H9 (cell line): ENCODE measurements around the gene LRRC8C. TPM values are rescaled to one million over a fixed set of nuclear protein-coding genes. Genes with fewer than 3 reads are reported as not detected.

Experiments
- DNase-seq: peaks from one replicate; pipeline ENCODE4 v3.0.0-alpha.2; 2017
- H2AFZ ChIP-seq: one replicate; pipeline ENCODE4 v1.6.1; 2013; ENCODE audit warnings: mild to moderate bottlenecking, low read length, control low read depth, moderate library complexity
- H2AK5ac ChIP-seq: 2 replicates; pipeline ENCODE4 v1.6.1; 2013; ENCODE audit warnings: low read length, control low read depth, mixed read lengths; ENCODE audit not compliant: insufficient read length
- H2BK120ac ChIP-seq: one replicate; pipeline ENCODE4 v1.6.1; 2013; ENCODE audit warnings: low read depth, mild to moderate bottlenecking, low read length, control low read depth, inconsistent platforms; ENCODE audit not compliant: poor library complexity, severe bottlenecking
- H2BK12ac ChIP-seq: 2 replicates; pipeline ENCODE4 v1.6.1; 2013; ENCODE audit warnings: low read length, control low read depth, mixed read lengths, low read depth; ENCODE audit not compliant: insufficient read length
- H2BK15ac ChIP-seq: 2 replicates; pipeline ENCODE4 v1.6.1; 2013; ENCODE audit warnings: low read depth, low read length, control low read depth
- H2BK20ac ChIP-seq: one replicate; pipeline ENCODE4 v1.6.1; 2013; ENCODE audit warnings: low read depth, mild to moderate bottlenecking, low read length, control low read depth, inconsistent platforms; ENCODE audit not compliant: poor library complexity, severe bottlenecking
- H2BK5ac ChIP-seq: 2 replicates; pipeline ENCODE4 v1.6.1; 2013; ENCODE audit warnings: low read length, control low read depth, mixed read lengths; ENCODE audit not compliant: insufficient read length
- H3K14ac ChIP-seq: 2 replicates; pipeline ENCODE4 v1.6.1; 2013; ENCODE audit warnings: low read length, control low read depth; ENCODE audit not compliant: insufficient read depth
- H3K18ac ChIP-seq: 2 replicates; pipeline ENCODE4 v1.6.1; 2013; ENCODE audit warnings: low read depth, mild to moderate bottlenecking, mixed read lengths, low read length, control low read depth; ENCODE audit not compliant: insufficient read length
- H3K23ac ChIP-seq: 2 replicates; pipeline ENCODE4 v1.6.1; 2013; ENCODE audit warnings: low read length, control low read depth, mixed read lengths, low read depth; ENCODE audit not compliant: insufficient read length
- H3K23me2 ChIP-seq: 2 replicates; pipeline ENCODE4 v1.6.1; 2013; ENCODE audit warnings: low read depth, mild to moderate bottlenecking, mixed read lengths, low read length, control low read depth; ENCODE audit not compliant: insufficient read length, poor library complexity, severe bottlenecking
- H3K27ac ChIP-seq: 2 replicates; pipeline ENCODE4 v1.5.1; 2013; ENCODE audit warnings: low read length, control low read depth, mixed read lengths, low read depth; ENCODE audit not compliant: insufficient read length
- H3K27me3 ChIP-seq: 2 replicates; pipeline ENCODE4 v1.6.1; 2013; ENCODE audit warnings: low read length, control low read depth, inconsistent platforms; ENCODE audit not compliant: insufficient read depth
- H3K4ac ChIP-seq: 2 replicates; pipeline ENCODE4 v1.6.1; 2013; ENCODE audit warnings: low read depth, mild to moderate bottlenecking, control low read depth, inconsistent platforms, low read length, moderate library complexity
- H3K4me1 ChIP-seq: 2 replicates; pipeline ENCODE4 v1.6.1; 2013; ENCODE audit warnings: low read length, control low read depth, inconsistent platforms; ENCODE audit not compliant: insufficient read depth
- H3K4me2 ChIP-seq: 2 replicates; pipeline ENCODE4 v1.6.1; 2013; ENCODE audit warnings: low read length, control low read depth, mixed read lengths; ENCODE audit not compliant: insufficient read length, insufficient read depth
- H3K56ac ChIP-seq: 2 replicates; pipeline ENCODE4 v1.6.1; 2013; ENCODE audit warnings: low read depth, mild to moderate bottlenecking, mixed read lengths, low read length, control low read depth; ENCODE audit not compliant: insufficient read length
- H3K79me1 ChIP-seq: 2 replicates; pipeline ENCODE4 v1.6.1; 2013; ENCODE audit warnings: low read depth, mild to moderate bottlenecking, moderate library complexity, low read length, control low read depth, inconsistent platforms; ENCODE audit not compliant: insufficient read depth, poor library complexity, severe bottlenecking
- H3K79me2 ChIP-seq: 2 replicates; pipeline ENCODE4 v1.6.1; 2013; ENCODE audit warnings: low read length, control low read depth, inconsistent platforms; ENCODE audit not compliant: insufficient read depth
- H3K9ac ChIP-seq: 2 replicates; pipeline ENCODE4 v1.6.1; 2013; ENCODE audit warnings: low read length, control low read depth, mixed read lengths; ENCODE audit not compliant: insufficient read length; ENCODE audit errors: extremely low read depth
- H3K9me3 ChIP-seq: one replicate; pipeline ENCODE4 v1.6.1; 2013; ENCODE audit warnings: low read depth, low read length, inconsistent platforms; ENCODE audit not compliant: control insufficient read depth
- H3T11ph ChIP-seq: one replicate; pipeline ENCODE4 v1.6.1; 2013; ENCODE audit warnings: mild to moderate bottlenecking, low read length, control low read depth, inconsistent platforms
- H4K20me1 ChIP-seq: one replicate; pipeline ENCODE4 v1.6.1; 2013; ENCODE audit not compliant: control insufficient read depth, insufficient read length, insufficient read depth
- H4K5ac ChIP-seq: 2 replicates; pipeline ENCODE4 v1.6.1; 2013; ENCODE audit warnings: low read depth, mild to moderate bottlenecking, mixed read lengths, low read length, control low read depth; ENCODE audit not compliant: insufficient read length
- H4K8ac ChIP-seq: replicated peaks from 2 replicates; pipeline ENCODE4 v1.6.1; 2013; ENCODE audit warnings: low read length, control low read depth, mixed read lengths, low read depth; ENCODE audit not compliant: insufficient read length
- H4K91ac ChIP-seq: 2 replicates; pipeline ENCODE4 v1.6.1; 2013; ENCODE audit warnings: low read depth, mild to moderate bottlenecking, moderate library complexity, mixed read lengths, low read length, control low read depth; ENCODE audit not compliant: insufficient read length
- H3K27ac Mint-ChIP-seq, 3 experiments: 2 replicates in 2 of 3; 3 replicates in 1 of 3; pipeline ENCODE4 v1.8.0; 2020 to 2021; ENCODE audit warnings: mixed read lengths in 3 of 3, mild to moderate bottlenecking in 1 of 3, moderate library complexity in 1 of 3
- H3K27me3 Mint-ChIP-seq: 2 replicates; pipeline ENCODE4 v1.8.0; 2021; ENCODE audit warnings: low read depth, mild to moderate bottlenecking, moderate library complexity, mixed read lengths
- H3K36me3 Mint-ChIP-seq, 3 experiments: 2 replicates in 2 of 3; 3 replicates in 1 of 3; pipeline ENCODE4 v1.8.0; 2020 to 2021; ENCODE audit warnings: low read depth in 3 of 3, mixed read lengths in 3 of 3; ENCODE audit not compliant: insufficient read depth in 1 of 3
- H3K4me1 Mint-ChIP-seq, 2 experiments: 2 replicates each; pipeline ENCODE4 v1.8.0; 2020; ENCODE audit warnings: mixed read lengths in 2 of 2
- H3K4me3 Mint-ChIP-seq, 2 experiments: 2 replicates in 1 of 2; 3 replicates in 1 of 2; pipeline ENCODE4 v1.8.0; 2020 to 2021; ENCODE audit warnings: mild to moderate bottlenecking in 2 of 2, mixed read lengths in 2 of 2, moderate library complexity in 1 of 2
- H3K9me3 Mint-ChIP-seq, 2 experiments: 2 replicates in 1 of 2; 3 replicates in 1 of 2; pipeline ENCODE4 v1.8.0; 2020; ENCODE audit warnings: mild to moderate bottlenecking in 2 of 2, mixed read lengths in 2 of 2, moderate library complexity in 1 of 2
- WGBS: extraction: QIAGEN DNeasy Blood & Tissue Kit; methylation state at CpG from one replicate; pipeline ENCODE4 v1.1.7; 2013; ENCODE audit warnings: missing lambda C conversion rate, low lambda C conversion rate, mixed read lengths; ENCODE audit not compliant: insufficient read length; ENCODE audit errors: extremely low coverage; 5-methylcytosine and 5-hydroxymethylcytosine counted together
- total RNA-seq: library from RNA; stranded (reverse); gene quantifications from 2 replicates; pipeline ENCODE4 v1.2.1, GENCODE V29; 2021
- TF ChIP-seq, protein P1 (sequence below): fragments of 200-600 bp; sonication (generic); conservative IDR thresholded peaks from 3 replicates; pipeline ENCODE4 v1.8.0; 2021; ENCODE audit warnings: antibody characterized with exemption, mild to moderate bottlenecking

The LRRC8C gene
- total RNA-seq, 1 experiment from 2014 or later, result 1.9 TPM

DNA sequence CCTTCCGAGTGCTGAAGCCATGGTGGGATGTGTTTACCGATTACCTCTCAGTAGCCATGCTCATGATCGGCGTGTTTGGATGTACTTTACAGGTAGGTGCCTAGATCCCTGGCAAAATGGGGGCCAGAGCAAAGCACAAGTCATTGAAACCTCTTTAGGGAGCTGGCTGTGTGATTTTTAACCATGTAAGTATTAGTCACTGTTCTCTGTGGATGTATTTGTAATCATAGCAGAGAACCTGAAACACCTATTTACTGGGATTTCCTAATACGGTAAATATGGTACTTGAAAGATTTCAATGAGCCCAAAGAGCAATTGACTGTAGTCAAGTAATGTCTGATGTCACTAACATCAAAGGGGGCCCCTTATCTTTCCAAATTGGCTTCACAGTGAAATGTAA lies 53.6 kb downstream of the LRRC8C start:
- Histone ChIP-seq H3K56ac (no peak overlapping the region), H2AFZ (no peak overlapping the region), H2AK5ac (no peak overlapping the region), H2BK5ac (no peak overlapping the region), H2BK120ac (no peak overlapping the region), H2BK20ac (no peak overlapping the region), H3K4me1 (no peaks in the 10 kb centered on the region; the same call in 1 of the 2 replicates), H4K20me1 (no peaks in the 10 kb centered on the region), H4K8ac (no peak overlapping the region), H3K18ac (no peak overlapping the region), H3K9me3 (no peaks in the 10 kb centered on the region), H2BK12ac (no peak overlapping the region), H3K79me1 (no peaks in the 10 kb centered on the region), H3K23me2 (no peaks in the 10 kb centered on the region), H3K27ac (no peak overlapping the region), H3K4me2 (no peak overlapping the region), H3K23ac (no peak overlapping the region), H3K27me3 (no peaks in the 10 kb centered on the region), H3T11ph (no peak overlapping the region), H4K5ac (no peak overlapping the region), H4K91ac (no peak overlapping the region), H3K79me2 (no peaks in the 10 kb centered on the region), H3K4ac (no peak overlapping the region), H3K14ac (no peak overlapping the region), H3K9ac (no peak overlapping the region), H2BK15ac (no peak overlapping the region)
- Mint-ChIP-seq H3K36me3 (no peaks in the 10 kb centered on the region), H3K4me1 (peaks cover 4% of the 10 kb centered on the region in 2 experiments), H3K4me3 (no peak overlapping the region), H3K27me3 (no peaks in the 10 kb centered on the region), H3K27ac (no peak overlapping the region; a peak in 1 of 7 replicates), H3K9me3 (peaks cover 0 to 2% of the 10 kb centered on the region in 2 experiments; a peak in 1 of 5 replicates)
- DNase-seq, result no peak
- TF ChIP-seq, protein P1, sequence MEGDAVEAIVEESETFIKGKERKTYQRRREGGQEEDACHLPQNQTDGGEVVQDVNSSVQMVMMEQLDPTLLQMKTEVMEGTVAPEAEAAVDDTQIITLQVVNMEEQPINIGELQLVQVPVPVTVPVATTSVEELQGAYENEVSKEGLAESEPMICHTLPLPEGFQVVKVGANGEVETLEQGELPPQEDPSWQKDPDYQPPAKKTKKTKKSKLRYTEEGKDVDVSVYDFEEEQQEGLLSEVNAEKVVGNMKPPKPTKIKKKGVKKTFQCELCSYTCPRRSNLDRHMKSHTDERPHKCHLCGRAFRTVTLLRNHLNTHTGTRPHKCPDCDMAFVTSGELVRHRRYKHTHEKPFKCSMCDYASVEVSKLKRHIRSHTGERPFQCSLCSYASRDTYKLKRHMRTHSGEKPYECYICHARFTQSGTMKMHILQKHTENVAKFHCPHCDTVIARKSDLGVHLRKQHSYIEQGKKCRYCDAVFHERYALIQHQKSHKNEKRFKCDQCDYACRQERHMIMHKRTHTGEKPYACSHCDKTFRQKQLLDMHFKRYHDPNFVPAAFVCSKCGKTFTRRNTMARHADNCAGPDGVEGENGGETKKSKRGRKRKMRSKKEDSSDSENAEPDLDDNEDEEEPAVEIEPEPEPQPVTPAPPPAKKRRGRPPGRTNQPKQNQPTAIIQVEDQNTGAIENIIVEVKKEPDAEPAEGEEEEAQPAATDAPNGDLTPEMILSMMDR, result no peak
- WGBS, result no CpG with 5 or more reads among the region's 5 CpGs
